Panc1 (cell line): ENCODE data around the gene AOC2. TPM values are rescaled to one million over a fixed set of nuclear protein-coding genes. Genes with fewer than 3 reads are reported as not detected.
"Not testable (repeated sequence)": the region's sequence is repeated elsewhere in the genome, so short reads cannot be mapped to it uniquely, and the experiment has no call there.

Experiments
- ATAC-seq: fragments of 200-7000 bp; cut with Tn5 transposase; 2 replicates; pipeline ENCODE4 v1.9.1; 2020; ENCODE audit warnings: mild to moderate bottlenecking, moderate library complexity
- BruUV-seq: library from RNA; stranded (reverse); fragments of 400-500 nt; replicated peaks from 2 replicates; lab custom pipeline; 2021; lab: Mats Ljungman, UMichigan
- CTCF ChIA-PET: fragments of 300-600 bp; sonication (Branson Sonifier 250); formaldehyde crosslinking; loops from one replicate; lab custom pipeline; 2022; ENCODE audit warnings: antibody characterized with exemption; lab: Charles Lee
- POLR2A ChIA-PET: fragments of 300-600 bp; sonication (Branson Sonifier 250); formaldehyde crosslinking; loops from one replicate; lab custom pipeline; 2022; ENCODE audit warnings: antibody characterized with exemption; lab: Charles Lee
- DNase-seq: peaks from one replicate; pipeline ENCODE4 v3.0.0-alpha.2; 2010; ENCODE audit warnings: low read depth, low spot score
- H3K27ac ChIP-seq: 2 replicates; pipeline ENCODE4 v1.5.1; 2011; ENCODE audit warnings: mild to moderate bottlenecking, low read length, inconsistent platforms
- H3K27me3 ChIP-seq: fragments of 200-500 bp; sonication (Bioruptor generic); 2 replicates; pipeline ENCODE4 v1.6.0; 2014; ENCODE audit warnings: low read length, inconsistent platforms; ENCODE audit not compliant: control insufficient read depth, insufficient read depth
- H3K36me3 ChIP-seq: fragments of 200-500 bp; sonication (Bioruptor generic); 2 replicates; pipeline ENCODE4 v1.5.1; 2014; ENCODE audit warnings: inconsistent platforms, mild to moderate bottlenecking, low read length, moderate library complexity; ENCODE audit not compliant: control insufficient read depth, insufficient read depth
- H3K4me1 ChIP-seq: 2 replicates; pipeline ENCODE4 v1.5.1; 2011; ENCODE audit warnings: inconsistent platforms, mild to moderate bottlenecking, low read length, moderate library complexity; ENCODE audit not compliant: control insufficient read depth, insufficient read depth
- H3K4me3 ChIP-seq, 2 experiments: 2 replicates each; pipeline ENCODE4 v1.5.1; 2011 to 2012; ENCODE audit warnings: low read depth in 2 of 2, low read length in 2 of 2, mild to moderate bottlenecking in 2 of 2, inconsistent platforms in 1 of 2, moderate library complexity in 1 of 2
- H3K9me3 ChIP-seq: fragments of 200-500 bp; sonication (Bioruptor generic); 2 replicates; pipeline ENCODE4 v1.5.1; 2014; ENCODE audit warnings: low read depth, mild to moderate bottlenecking, inconsistent platforms, low read length, moderate library complexity; ENCODE audit not compliant: control insufficient read depth, insufficient read depth
- POLR2AphosphoS5 ChIP-seq: IDR thresholded peaks from 2 replicates; pipeline ENCODE4 v1.6.1; 2012; ENCODE audit warnings: mild to moderate bottlenecking, low read depth, low read length, moderate library complexity
- SIN3A ChIP-seq: IDR thresholded peaks from 2 replicates; pipeline ENCODE4 v1.6.1; 2012; ENCODE audit warnings: low read depth, mild to moderate bottlenecking, low read length, moderate library complexity, borderline replicate concordance; ENCODE audit not compliant: insufficient read depth
- TCF7L2 ChIP-seq: IDR thresholded peaks from 2 replicates; pipeline ENCODE4 v1.6.1; 2011; ENCODE audit warnings: mild to moderate bottlenecking, low read depth, low read length, inconsistent platforms
- in situ Hi-C: cut with HindIII; loops from 2 replicates; pipeline ENCODE4 v1.10.0; 2016; ENCODE audit warnings: low sequenced_read_pairs, low pct_unique_long_range_greater_than_20kb
- intact Hi-C: fragments of 100-400 bp; cut with micrococcal nuclease; formaldehyde crosslinking; loops from one replicate; pipeline ENCODE4 v1.10.0; 2022; ENCODE audit not compliant: unreplicated experiment
- total RNA-seq: library from RNA; stranded (reverse); gene quantifications from one replicate; pipeline ENCODE4 v1.2.1, GENCODE V29; 2021; ENCODE audit not compliant: unreplicated experiment
- TF ChIP-seq, protein P1 (sequence below), 2 experiments: IDR thresholded peaks; 2 replicates each; pipeline ENCODE4 v1.6.1; 2011 to 2012; ENCODE audit warnings: low read depth in 2 of 2, control low read depth in 1 of 2, low read length in 1 of 2, mild to moderate bottlenecking in 1 of 2, moderate library complexity in 1 of 2; ENCODE audit not compliant: insufficient read depth in 1 of 2
- TF ChIP-seq, protein P2 (sequence below): fragments of 450-650 bp; IDR thresholded peaks from 2 replicates; pipeline ENCODE4 v1.5.1; 2017; ENCODE audit warnings: mild to moderate bottlenecking

The AOC2 gene
- total RNA-seq, 1 experiment from 2014 or later = 0.85 TPM

DNA sequence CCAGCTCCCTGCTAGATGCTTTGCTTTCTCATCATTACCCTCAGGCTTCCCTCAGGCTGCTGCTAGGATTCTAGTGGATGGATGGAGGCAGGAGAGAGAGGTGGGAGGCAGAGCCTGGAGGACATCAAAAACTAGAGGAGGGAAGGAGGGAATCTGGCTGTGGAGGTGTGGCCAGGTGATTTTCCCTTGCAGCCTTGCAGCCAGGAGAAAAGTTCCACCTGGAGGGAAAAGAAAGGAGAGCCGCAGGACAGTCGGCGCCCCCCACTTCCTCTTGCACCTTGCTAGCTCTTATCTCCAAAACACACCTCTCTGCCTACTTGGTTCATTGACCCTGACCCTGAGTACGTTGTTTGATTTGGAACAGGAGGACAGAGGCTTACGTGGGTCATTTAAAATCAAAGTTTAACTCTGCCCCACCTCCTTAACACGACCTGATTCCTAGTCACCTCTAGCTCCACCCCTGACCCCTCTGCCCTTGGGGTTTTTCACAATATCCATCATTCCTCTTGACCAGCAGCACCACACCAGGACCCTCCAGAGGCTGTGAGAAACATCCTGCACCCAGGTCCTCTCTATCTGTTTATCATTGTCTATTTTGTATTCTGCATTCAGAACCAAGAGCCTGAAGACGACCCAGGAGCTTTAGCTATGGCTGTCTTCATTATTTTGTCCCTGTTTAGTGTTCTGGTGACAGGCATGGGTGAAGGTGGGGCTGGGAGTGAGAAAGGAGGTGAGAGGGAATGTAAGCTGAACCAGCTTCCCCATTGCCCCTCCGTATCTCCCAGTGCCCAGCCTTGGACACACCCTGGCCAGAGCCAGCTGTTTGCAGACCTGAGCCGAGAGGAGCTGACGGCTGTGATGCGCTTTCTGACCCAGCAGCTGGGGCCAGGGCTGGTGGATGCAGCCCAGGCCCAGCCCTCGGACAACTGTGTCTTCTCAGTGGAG is 22.5 kb downstream of the AOC2 start:
- no peaks in the 10 kb centered on the region for H3K9me3 ChIP-seq
- intact Hi-C loops (no loop called here), in situ Hi-C loops (no loop called here)
- no TSS peak for BruUV-seq
- TF ChIP-seq TCF7L2 = no peak
- TF ChIP-seq, protein P1, sequence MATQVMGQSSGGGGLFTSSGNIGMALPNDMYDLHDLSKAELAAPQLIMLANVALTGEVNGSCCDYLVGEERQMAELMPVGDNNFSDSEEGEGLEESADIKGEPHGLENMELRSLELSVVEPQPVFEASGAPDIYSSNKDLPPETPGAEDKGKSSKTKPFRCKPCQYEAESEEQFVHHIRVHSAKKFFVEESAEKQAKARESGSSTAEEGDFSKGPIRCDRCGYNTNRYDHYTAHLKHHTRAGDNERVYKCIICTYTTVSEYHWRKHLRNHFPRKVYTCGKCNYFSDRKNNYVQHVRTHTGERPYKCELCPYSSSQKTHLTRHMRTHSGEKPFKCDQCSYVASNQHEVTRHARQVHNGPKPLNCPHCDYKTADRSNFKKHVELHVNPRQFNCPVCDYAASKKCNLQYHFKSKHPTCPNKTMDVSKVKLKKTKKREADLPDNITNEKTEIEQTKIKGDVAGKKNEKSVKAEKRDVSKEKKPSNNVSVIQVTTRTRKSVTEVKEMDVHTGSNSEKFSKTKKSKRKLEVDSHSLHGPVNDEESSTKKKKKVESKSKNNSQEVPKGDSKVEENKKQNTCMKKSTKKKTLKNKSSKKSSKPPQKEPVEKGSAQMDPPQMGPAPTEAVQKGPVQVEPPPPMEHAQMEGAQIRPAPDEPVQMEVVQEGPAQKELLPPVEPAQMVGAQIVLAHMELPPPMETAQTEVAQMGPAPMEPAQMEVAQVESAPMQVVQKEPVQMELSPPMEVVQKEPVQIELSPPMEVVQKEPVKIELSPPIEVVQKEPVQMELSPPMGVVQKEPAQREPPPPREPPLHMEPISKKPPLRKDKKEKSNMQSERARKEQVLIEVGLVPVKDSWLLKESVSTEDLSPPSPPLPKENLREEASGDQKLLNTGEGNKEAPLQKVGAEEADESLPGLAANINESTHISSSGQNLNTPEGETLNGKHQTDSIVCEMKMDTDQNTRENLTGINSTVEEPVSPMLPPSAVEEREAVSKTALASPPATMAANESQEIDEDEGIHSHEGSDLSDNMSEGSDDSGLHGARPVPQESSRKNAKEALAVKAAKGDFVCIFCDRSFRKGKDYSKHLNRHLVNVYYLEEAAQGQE (IDR thresholded peaks at IDR 0.05; ENCODE audit: insufficient read depth in 1 of 2, low read depth in 2 of 2, low read length in 1 of 2) = no peak
- TF ChIP-seq, protein P2, sequence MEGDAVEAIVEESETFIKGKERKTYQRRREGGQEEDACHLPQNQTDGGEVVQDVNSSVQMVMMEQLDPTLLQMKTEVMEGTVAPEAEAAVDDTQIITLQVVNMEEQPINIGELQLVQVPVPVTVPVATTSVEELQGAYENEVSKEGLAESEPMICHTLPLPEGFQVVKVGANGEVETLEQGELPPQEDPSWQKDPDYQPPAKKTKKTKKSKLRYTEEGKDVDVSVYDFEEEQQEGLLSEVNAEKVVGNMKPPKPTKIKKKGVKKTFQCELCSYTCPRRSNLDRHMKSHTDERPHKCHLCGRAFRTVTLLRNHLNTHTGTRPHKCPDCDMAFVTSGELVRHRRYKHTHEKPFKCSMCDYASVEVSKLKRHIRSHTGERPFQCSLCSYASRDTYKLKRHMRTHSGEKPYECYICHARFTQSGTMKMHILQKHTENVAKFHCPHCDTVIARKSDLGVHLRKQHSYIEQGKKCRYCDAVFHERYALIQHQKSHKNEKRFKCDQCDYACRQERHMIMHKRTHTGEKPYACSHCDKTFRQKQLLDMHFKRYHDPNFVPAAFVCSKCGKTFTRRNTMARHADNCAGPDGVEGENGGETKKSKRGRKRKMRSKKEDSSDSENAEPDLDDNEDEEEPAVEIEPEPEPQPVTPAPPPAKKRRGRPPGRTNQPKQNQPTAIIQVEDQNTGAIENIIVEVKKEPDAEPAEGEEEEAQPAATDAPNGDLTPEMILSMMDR = no peak
- TF ChIP-seq POLR2AphosphoS5 = no peak
- no peak for TF ChIP-seq SIN3A
- no peak overlapping the region for H3K27ac ChIP-seq
- POLR2A ChIA-PET = no interaction called here
- H3K36me3 ChIP-seq = no peaks in the 10 kb centered on the region
- CTCF ChIA-PET = no interaction called here
- H3K27me3 ChIP-seq = no peaks in the 10 kb centered on the region
- no peak for DNase-seq
- no peak overlapping the region for H3K4me3 ChIP-seq
- no peaks in the 10 kb centered on the region for H3K4me1 ChIP-seq
- no peak for ATAC-seq

- H3K27me3 ChIP-seq, CTCF ChIA-PET, H3K9me3 ChIP-seq, in situ Hi-C loops, H3K4me3 ChIP-seq, POLR2A ChIA-PET, intact Hi-C loops, DNase-seq, H3K36me3 ChIP-seq, ATAC-seq, H3K4me1 ChIP-seq, BruUV-seq, H3K27ac ChIP-seq: not testable (repeated sequence)
Observed at GRCh38 chr17:42867694-42868261, 23.4 kb downstream of the AOC2 start.

DNA sequence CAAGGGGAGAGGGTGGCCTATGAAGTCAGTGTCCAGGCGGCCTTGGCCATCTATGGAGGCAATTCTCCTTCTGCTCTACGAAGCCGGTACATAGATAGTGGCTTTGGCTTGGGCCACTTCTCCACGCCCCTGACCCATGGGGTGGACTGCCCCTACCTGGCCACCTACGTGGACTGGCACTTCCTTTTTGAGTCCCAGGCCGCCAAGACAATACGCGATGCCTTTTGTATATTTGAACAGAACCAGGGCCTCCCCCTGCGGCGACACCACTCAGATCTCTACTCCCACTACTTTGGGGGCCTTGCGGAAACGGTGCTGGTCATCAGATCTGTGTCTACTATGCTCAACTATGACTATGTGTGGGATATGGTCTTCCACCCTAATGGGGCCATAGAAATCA is 24.0 kb downstream of the AOC2 start:
- no TSS peak for BruUV-seq
- TF ChIP-seq POLR2AphosphoS5 = no peak
- TF ChIP-seq, protein P1 (IDR thresholded peaks at IDR 0.05; ENCODE audit: insufficient read depth in 1 of 2, low read depth in 2 of 2, low read length in 1 of 2) = no peak
- no peak for TF ChIP-seq SIN3A
- no peak for TF ChIP-seq TCF7L2
- TF ChIP-seq, protein P2 = no peak
- Histone ChIP-seq H3K27ac (no peak overlapping the region), H3K27me3 (no peaks in the 10 kb centered on the region), H3K36me3 (no peaks in the 10 kb centered on the region), H3K4me1 (no peaks in the 10 kb centered on the region), H3K9me3 (no peaks in the 10 kb centered on the region), H3K4me3 (no peak overlapping the region)
- in situ Hi-C loops = no loop called here
- ATAC-seq (no peak), DNase-seq (no peak)
- CTCF ChIA-PET = no interaction called here
- POLR2A ChIA-PET = no interaction called here
- intact Hi-C loops = no loop called here
